ENCODE results near the gene SEC24B.

SEC24B gene

GRCh38 chr4:109496875-109497274 lies 63.3 kb downstream of the SEC24B start:
- Histone ChIP-seq H3K4me2 (ENCODE audit: low read length) (no peak overlapping the region), H3K14ac (ENCODE audit: low read length) (no peak overlapping the region), H4K8ac (ENCODE audit: low read depth, low read length) (no peak overlapping the region), H3K9ac (ENCODE audit: low read length) (no peak overlapping the region), H2BK5ac (ENCODE audit: low read depth, low read length, poor library complexity) (no peak overlapping the region), H2BK120ac (ENCODE audit: insufficient read depth, low read length, poor library complexity) (no peak overlapping the region), H3K4me1 (ENCODE audit: control insufficient read depth in 1 of 2, insufficient read depth in 2 of 2, low read length in 2 of 2) (no peaks in the 10 kb centered on the region), H3K23ac (ENCODE audit: low read length) (no peak overlapping the region), H2AK5ac (ENCODE audit: low read length) (no peak overlapping the region), H2BK12ac (ENCODE audit: low read length) (no peak overlapping the region), H3K4me3 (ENCODE audit: low read depth, low read length) (no peak overlapping the region), H4K12ac (ENCODE audit: low read depth, low read length) (no peak overlapping the region), H3K9me3 (ENCODE audit: insufficient read depth, low read depth, low read length) (no peaks in the 10 kb centered on the region), H3K27ac (ENCODE audit: low read depth, low read length) (no peak overlapping the region), H3K36me3 (ENCODE audit: control insufficient read depth in 1 of 2, insufficient read depth in 2 of 2, low read length in 2 of 2) (peaks cover 22 to 26% of the 10 kb centered on the region in 2 experiments), H3K79me2 (ENCODE audit: control insufficient read depth, insufficient read depth, low read length, poor library complexity) (no peaks in the 10 kb centered on the region), H3K4ac (ENCODE audit: low read depth, low read length) (no peak overlapping the region), H3K27me3 (ENCODE audit: insufficient read depth, low read length) (no peaks in the 10 kb centered on the region), H2AFZ (ENCODE audit: insufficient read depth, low read length, poor library complexity) (no peak overlapping the region), H3K79me1 (ENCODE audit: low read length) (no peaks in the 10 kb centered on the region), H4K91ac (ENCODE audit: low read depth, low read length) (no peak overlapping the region), H3K18ac (ENCODE audit: low read length) (no peak overlapping the region)
- no peak for DNase-seq
- no CpG with 5 or more reads among the region's 2 CpGs for WGBS (ENCODE audit: extremely low coverage, insufficient coverage, insufficient read length)

- Histone ChIP-seq H2BK120ac (ENCODE audit: insufficient read depth, low read length, poor library complexity) (no peak overlapping the region), H4K12ac (ENCODE audit: low read depth, low read length) (no peak overlapping the region), H3K9me3 (ENCODE audit: insufficient read depth, low read depth, low read length) (no peaks in the 10 kb centered on the region), H2BK5ac (ENCODE audit: low read depth, low read length, poor library complexity) (no peak overlapping the region), H2AFZ (ENCODE audit: insufficient read depth, low read length, poor library complexity) (no peak overlapping the region), H3K27me3 (ENCODE audit: insufficient read depth, low read length) (no peaks in the 10 kb centered on the region), H3K14ac (ENCODE audit: low read length) (no peak overlapping the region), H4K8ac (ENCODE audit: low read depth, low read length) (no peak overlapping the region), H3K23ac (ENCODE audit: low read length) (no peak overlapping the region), H4K91ac (ENCODE audit: low read depth, low read length) (no peak overlapping the region), H2AK5ac (ENCODE audit: low read length) (no peak overlapping the region), H3K79me2 (ENCODE audit: control insufficient read depth, insufficient read depth, low read length, poor library complexity) (no peaks in the 10 kb centered on the region), H3K4me2 (ENCODE audit: low read length) (no peak overlapping the region), H3K18ac (ENCODE audit: low read length) (no peak overlapping the region), H3K4ac (ENCODE audit: low read depth, low read length) (no peak overlapping the region), H3K4me3 (ENCODE audit: low read depth, low read length) (no peak overlapping the region), H3K4me1 (ENCODE audit: control insufficient read depth in 1 of 2, insufficient read depth in 2 of 2, low read length in 2 of 2) (no peaks in the 10 kb centered on the region), H3K79me1 (ENCODE audit: low read length) (no peaks in the 10 kb centered on the region), H2BK12ac (ENCODE audit: low read length) (no peak overlapping the region), H3K27ac (ENCODE audit: low read depth, low read length) (no peak overlapping the region), H3K9ac (ENCODE audit: low read length) (no peak overlapping the region), H3K36me3 (ENCODE audit: control insufficient read depth in 1 of 2, insufficient read depth in 2 of 2, low read length in 2 of 2) (peaks cover 22 to 26% of the 10 kb centered on the region in 2 experiments)
- DNase-seq = no peak
These were observed 63.9 kb downstream of the SEC24B start for GRCh38 chr4:109497511-109497910.

GRCh38 chr4:109499513-109499912 lies 65.9 kb downstream of the SEC24B start:
- no peak for DNase-seq
- Histone ChIP-seq H2AK5ac (ENCODE audit: low read length) (no peak overlapping the region), H3K36me3 (ENCODE audit: control insufficient read depth in 1 of 2, insufficient read depth in 2 of 2, low read length in 2 of 2) (peaks cover 21 to 22% of the 10 kb centered on the region in 2 experiments), H3K4me3 (ENCODE audit: low read depth, low read length) (no peak overlapping the region), H3K9ac (ENCODE audit: low read length) (no peak overlapping the region), H3K4me1 (ENCODE audit: control insufficient read depth in 1 of 2, insufficient read depth in 2 of 2, low read length in 2 of 2) (no peaks in the 10 kb centered on the region), H3K27ac (ENCODE audit: low read depth, low read length) (no peak overlapping the region), H3K4me2 (ENCODE audit: low read length) (no peak overlapping the region), H3K14ac (ENCODE audit: low read length) (no peak overlapping the region), H2BK5ac (ENCODE audit: low read depth, low read length, poor library complexity) (no peak overlapping the region), H2BK120ac (ENCODE audit: insufficient read depth, low read length, poor library complexity) (no peak overlapping the region), H4K12ac (ENCODE audit: low read depth, low read length) (no peak overlapping the region), H3K18ac (ENCODE audit: low read length) (no peak overlapping the region), H2BK12ac (ENCODE audit: low read length) (no peak overlapping the region), H3K4ac (ENCODE audit: low read depth, low read length) (no peak overlapping the region), H4K91ac (ENCODE audit: low read depth, low read length) (no peak overlapping the region), H3K27me3 (ENCODE audit: insufficient read depth, low read length) (no peaks in the 10 kb centered on the region), H3K9me3 (ENCODE audit: insufficient read depth, low read depth, low read length) (no peaks in the 10 kb centered on the region), H4K8ac (ENCODE audit: low read depth, low read length) (no peak overlapping the region), H2AFZ (ENCODE audit: insufficient read depth, low read length, poor library complexity) (no peak overlapping the region), H3K79me1 (ENCODE audit: low read length) (no peaks in the 10 kb centered on the region), H3K79me2 (ENCODE audit: control insufficient read depth, insufficient read depth, low read length, poor library complexity) (no peaks in the 10 kb centered on the region), H3K23ac (ENCODE audit: low read length) (no peak overlapping the region)
- no CpG with 5 or more reads among the region's 2 CpGs for WGBS (ENCODE audit: extremely low coverage, insufficient coverage, insufficient read length)

- Histone ChIP-seq H3K18ac (ENCODE audit: low read length) (no peak overlapping the region), H3K9ac (ENCODE audit: low read length) (no peak overlapping the region), H3K4me3 (ENCODE audit: low read depth, low read length) (no peak overlapping the region), H2AFZ (ENCODE audit: insufficient read depth, low read length, poor library complexity) (no peak overlapping the region), H3K27ac (ENCODE audit: low read depth, low read length) (no peak overlapping the region), H4K91ac (ENCODE audit: low read depth, low read length) (no peak overlapping the region), H4K8ac (ENCODE audit: low read depth, low read length) (no peak overlapping the region), H2AK5ac (ENCODE audit: low read length) (no peak overlapping the region), H2BK5ac (ENCODE audit: low read depth, low read length, poor library complexity) (no peak overlapping the region), H3K79me1 (ENCODE audit: low read length) (no peaks in the 10 kb centered on the region), H3K14ac (ENCODE audit: low read length) (no peak overlapping the region), H3K9me3 (ENCODE audit: insufficient read depth, low read depth, low read length) (no peaks in the 10 kb centered on the region), H3K36me3 (ENCODE audit: control insufficient read depth in 1 of 2, insufficient read depth in 2 of 2, low read length in 2 of 2) (peaks cover 6 to 7% of the 10 kb centered on the region in 2 experiments), H2BK120ac (ENCODE audit: insufficient read depth, low read length, poor library complexity) (no peak overlapping the region), H3K4me2 (ENCODE audit: low read length) (no peak overlapping the region), H4K12ac (ENCODE audit: low read depth, low read length) (no peak overlapping the region), H3K79me2 (ENCODE audit: control insufficient read depth, insufficient read depth, low read length, poor library complexity) (no peaks in the 10 kb centered on the region), H3K4ac (ENCODE audit: low read depth, low read length) (no peak overlapping the region), H3K4me1 (ENCODE audit: control insufficient read depth in 1 of 2, insufficient read depth in 2 of 2, low read length in 2 of 2) (no peaks in the 10 kb centered on the region), H3K23ac (ENCODE audit: low read length) (no peak overlapping the region), H3K27me3 (ENCODE audit: insufficient read depth, low read length) (no peaks in the 10 kb centered on the region), H2BK12ac (ENCODE audit: low read length) (no peak overlapping the region)
- no peak for DNase-seq
These were observed 73.3 kb downstream of the SEC24B start for GRCh38 chr4:109506890-109507289.

Measured in trophoblast cell (in vitro differentiated cells and primary cell).